ENCODE measurements around the gene HAUS7. TPM values are rescaled to one million over a fixed set of nuclear protein-coding genes. Genes with fewer than 3 reads are reported as not detected.

The HAUS7 gene
- total and polyA plus RNA-seq, 2 of the 8 experiments (the other 6 are each of a cell fraction or from before 2014, with no cell fraction given): 45.4 to 54.0 TPM

DNA sequence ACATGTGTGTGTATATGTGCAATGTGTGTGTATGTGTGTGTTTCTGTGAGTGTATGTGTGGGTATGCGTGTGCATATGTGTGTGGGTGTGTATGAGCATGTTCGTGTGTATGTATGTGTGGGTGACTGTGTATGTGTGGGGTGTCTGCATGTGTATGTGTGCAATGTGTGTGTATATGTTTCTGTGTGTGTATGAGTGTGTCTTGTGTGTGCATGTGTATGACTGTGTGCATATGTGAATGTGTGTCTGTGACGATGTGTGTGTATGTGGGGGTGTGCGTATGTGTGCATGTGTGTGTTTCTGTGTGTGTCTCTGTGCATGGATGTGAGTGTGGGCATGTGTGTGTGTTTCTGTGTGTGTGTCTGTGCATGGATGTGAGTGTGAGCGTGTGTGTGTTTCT lies 42.9 kb upstream of the HAUS7 start (continued):
- TF ChIP-seq, protein P1, sequence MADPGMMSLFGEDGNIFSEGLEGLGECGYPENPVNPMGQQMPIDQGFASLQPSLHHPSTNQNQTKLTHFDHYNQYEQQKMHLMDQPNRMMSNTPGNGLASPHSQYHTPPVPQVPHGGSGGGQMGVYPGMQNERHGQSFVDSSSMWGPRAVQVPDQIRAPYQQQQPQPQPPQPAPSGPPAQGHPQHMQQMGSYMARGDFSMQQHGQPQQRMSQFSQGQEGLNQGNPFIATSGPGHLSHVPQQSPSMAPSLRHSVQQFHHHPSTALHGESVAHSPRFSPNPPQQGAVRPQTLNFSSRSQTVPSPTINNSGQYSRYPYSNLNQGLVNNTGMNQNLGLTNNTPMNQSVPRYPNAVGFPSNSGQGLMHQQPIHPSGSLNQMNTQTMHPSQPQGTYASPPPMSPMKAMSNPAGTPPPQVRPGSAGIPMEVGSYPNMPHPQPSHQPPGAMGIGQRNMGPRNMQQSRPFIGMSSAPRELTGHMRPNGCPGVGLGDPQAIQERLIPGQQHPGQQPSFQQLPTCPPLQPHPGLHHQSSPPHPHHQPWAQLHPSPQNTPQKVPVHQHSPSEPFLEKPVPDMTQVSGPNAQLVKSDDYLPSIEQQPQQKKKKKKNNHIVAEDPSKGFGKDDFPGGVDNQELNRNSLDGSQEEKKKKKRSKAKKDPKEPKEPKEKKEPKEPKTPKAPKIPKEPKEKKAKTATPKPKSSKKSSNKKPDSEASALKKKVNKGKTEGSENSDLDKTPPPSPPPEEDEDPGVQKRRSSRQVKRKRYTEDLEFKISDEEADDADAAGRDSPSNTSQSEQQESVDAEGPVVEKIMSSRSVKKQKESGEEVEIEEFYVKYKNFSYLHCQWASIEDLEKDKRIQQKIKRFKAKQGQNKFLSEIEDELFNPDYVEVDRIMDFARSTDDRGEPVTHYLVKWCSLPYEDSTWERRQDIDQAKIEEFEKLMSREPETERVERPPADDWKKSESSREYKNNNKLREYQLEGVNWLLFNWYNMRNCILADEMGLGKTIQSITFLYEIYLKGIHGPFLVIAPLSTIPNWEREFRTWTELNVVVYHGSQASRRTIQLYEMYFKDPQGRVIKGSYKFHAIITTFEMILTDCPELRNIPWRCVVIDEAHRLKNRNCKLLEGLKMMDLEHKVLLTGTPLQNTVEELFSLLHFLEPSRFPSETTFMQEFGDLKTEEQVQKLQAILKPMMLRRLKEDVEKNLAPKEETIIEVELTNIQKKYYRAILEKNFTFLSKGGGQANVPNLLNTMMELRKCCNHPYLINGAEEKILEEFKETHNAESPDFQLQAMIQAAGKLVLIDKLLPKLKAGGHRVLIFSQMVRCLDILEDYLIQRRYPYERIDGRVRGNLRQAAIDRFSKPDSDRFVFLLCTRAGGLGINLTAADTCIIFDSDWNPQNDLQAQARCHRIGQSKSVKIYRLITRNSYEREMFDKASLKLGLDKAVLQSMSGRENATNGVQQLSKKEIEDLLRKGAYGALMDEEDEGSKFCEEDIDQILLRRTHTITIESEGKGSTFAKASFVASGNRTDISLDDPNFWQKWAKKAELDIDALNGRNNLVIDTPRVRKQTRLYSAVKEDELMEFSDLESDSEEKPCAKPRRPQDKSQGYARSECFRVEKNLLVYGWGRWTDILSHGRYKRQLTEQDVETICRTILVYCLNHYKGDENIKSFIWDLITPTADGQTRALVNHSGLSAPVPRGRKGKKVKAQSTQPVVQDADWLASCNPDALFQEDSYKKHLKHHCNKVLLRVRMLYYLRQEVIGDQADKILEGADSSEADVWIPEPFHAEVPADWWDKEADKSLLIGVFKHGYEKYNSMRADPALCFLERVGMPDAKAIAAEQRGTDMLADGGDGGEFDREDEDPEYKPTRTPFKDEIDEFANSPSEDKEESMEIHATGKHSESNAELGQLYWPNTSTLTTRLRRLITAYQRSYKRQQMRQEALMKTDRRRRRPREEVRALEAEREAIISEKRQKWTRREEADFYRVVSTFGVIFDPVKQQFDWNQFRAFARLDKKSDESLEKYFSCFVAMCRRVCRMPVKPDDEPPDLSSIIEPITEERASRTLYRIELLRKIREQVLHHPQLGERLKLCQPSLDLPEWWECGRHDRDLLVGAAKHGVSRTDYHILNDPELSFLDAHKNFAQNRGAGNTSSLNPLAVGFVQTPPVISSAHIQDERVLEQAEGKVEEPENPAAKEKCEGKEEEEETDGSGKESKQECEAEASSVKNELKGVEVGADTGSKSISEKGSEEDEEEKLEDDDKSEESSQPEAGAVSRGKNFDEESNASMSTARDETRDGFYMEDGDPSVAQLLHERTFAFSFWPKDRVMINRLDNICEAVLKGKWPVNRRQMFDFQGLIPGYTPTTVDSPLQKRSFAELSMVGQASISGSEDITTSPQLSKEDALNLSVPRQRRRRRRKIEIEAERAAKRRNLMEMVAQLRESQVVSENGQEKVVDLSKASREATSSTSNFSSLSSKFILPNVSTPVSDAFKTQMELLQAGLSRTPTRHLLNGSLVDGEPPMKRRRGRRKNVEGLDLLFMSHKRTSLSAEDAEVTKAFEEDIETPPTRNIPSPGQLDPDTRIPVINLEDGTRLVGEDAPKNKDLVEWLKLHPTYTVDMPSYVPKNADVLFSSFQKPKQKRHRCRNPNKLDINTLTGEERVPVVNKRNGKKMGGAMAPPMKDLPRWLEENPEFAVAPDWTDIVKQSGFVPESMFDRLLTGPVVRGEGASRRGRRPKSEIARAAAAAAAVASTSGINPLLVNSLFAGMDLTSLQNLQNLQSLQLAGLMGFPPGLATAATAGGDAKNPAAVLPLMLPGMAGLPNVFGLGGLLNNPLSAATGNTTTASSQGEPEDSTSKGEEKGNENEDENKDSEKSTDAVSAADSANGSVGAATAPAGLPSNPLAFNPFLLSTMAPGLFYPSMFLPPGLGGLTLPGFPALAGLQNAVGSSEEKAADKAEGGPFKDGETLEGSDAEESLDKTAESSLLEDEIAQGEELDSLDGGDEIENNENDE (IDR thresholded peaks at IDR 0.05; ENCODE audit: insufficient replicate concordance, low read length): no peak
- TF ChIP-seq CTBP2 (IDR thresholded peaks at IDR 0.05; ENCODE audit: borderline replicate concordance, insufficient read depth, insufficient read length, low read length): no peak
- TF ChIP-seq KDM5A (IDR thresholded peaks at IDR 0.05; ENCODE audit: low read length): no peak
- TF ChIP-seq SUZ12 (IDR thresholded peaks at IDR 0.05; ENCODE audit: low read length): no peak
- no peak for TF ChIP-seq CREB1 (IDR thresholded peaks at IDR 0.05)
- no peak for TF ChIP-seq SAP30 (IDR thresholded peaks at IDR 0.05; ENCODE audit: insufficient read depth, insufficient replicate concordance, low read length)
- no peak for TF ChIP-seq NANOG (IDR thresholded peaks at IDR 0.05; ENCODE audit: insufficient read depth, low read depth, low read length, poor library complexity, severe bottlenecking)
- no peak for TF ChIP-seq JUN (IDR thresholded peaks at IDR 0.05; ENCODE audit: low read depth, low read length)
